A673 (cell line): ENCODE data around the gene C9orf40. TPM values are rescaled to one million over a fixed set of nuclear protein-coding genes. Genes with fewer than 3 reads are reported as not detected.

Source experiments
- BruUV-seq: library from RNA; stranded (reverse); fragments of 400-500 nt; replicated peaks from 2 replicates; lab custom pipeline; 2021; lab: Mats Ljungman, UMichigan
- CTCF ChIA-PET: fragments of 300-600 bp; sonication (Branson Sonifier 250); formaldehyde crosslinking; loops from one replicate; lab custom pipeline; 2022; ENCODE audit warnings: antibody characterized with exemption; lab: Charles Lee
- POLR2A ChIA-PET: fragments of 300-600 bp; sonication (Branson Sonifier 250); formaldehyde crosslinking; loops from one replicate; lab custom pipeline; 2022; ENCODE audit warnings: antibody characterized with exemption; ENCODE audit not compliant: low non-redundant PET; lab: Charles Lee
- DNase-seq: peaks from one replicate; pipeline ENCODE4 v3.0.0-alpha.2; 2015; ENCODE audit warnings: low spot score
- H3K27ac ChIP-seq: fragments of 200-600 bp; sonication (generic); 2 replicates; pipeline ENCODE4 v1.5.1; 2016; ENCODE audit warnings: mixed run types, low read depth, mild to moderate bottlenecking, mixed read lengths, antibody characterized with exemption, low read length; ENCODE audit not compliant: poor library complexity, severe bottlenecking
- H3K27me3 ChIP-seq: fragments of 200-600 bp; sonication (generic); replicated peaks from 2 replicates; pipeline ENCODE4 v1.6.1; 2017; ENCODE audit warnings: mixed run types, low read depth, mild to moderate bottlenecking, mixed read lengths, antibody characterized with exemption, low read length; ENCODE audit not compliant: insufficient read depth, poor library complexity
- H3K36me3 ChIP-seq: fragments of 200-600 bp; sonication (generic); 2 replicates; pipeline ENCODE4 v1.6.1; 2016; ENCODE audit warnings: mixed run types, mild to moderate bottlenecking, mixed read lengths, antibody characterized with exemption, low read length; ENCODE audit not compliant: insufficient read depth, poor library complexity, severe bottlenecking
- H3K4me1 ChIP-seq: fragments of 200-600 bp; sonication (generic); 2 replicates; pipeline ENCODE4 v1.6.1; 2017; ENCODE audit warnings: mixed run types, mild to moderate bottlenecking, mixed read lengths, antibody characterized with exemption, low read length; ENCODE audit not compliant: insufficient read depth, poor library complexity, severe bottlenecking
- H3K4me3 ChIP-seq: fragments of 200-600 bp; sonication (generic); 2 replicates; pipeline ENCODE4 v1.5.1; 2016; ENCODE audit warnings: low read depth, mixed run types, mild to moderate bottlenecking, mixed read lengths, low read length; ENCODE audit not compliant: poor library complexity, severe bottlenecking
- H3K9me3 ChIP-seq: fragments of 200-600 bp; sonication (generic); 2 replicates; pipeline ENCODE4 v1.6.1; 2016; ENCODE audit warnings: mixed run types, low read depth, mild to moderate bottlenecking, mixed read lengths, antibody characterized with exemption, low read length; ENCODE audit not compliant: poor library complexity, severe bottlenecking
- EZH2 ChIP-seq: fragments of 200-600 bp; sonication (generic); IDR thresholded peaks from 2 replicates; pipeline ENCODE4 v1.6.1; 2017; ENCODE audit warnings: borderline replicate concordance, low read depth, mild to moderate bottlenecking, mixed read lengths, antibody characterized with exemption, low read length; ENCODE audit not compliant: poor library complexity, severe bottlenecking
- intact Hi-C: fragments of 100-400 bp; cut with micrococcal nuclease; formaldehyde crosslinking; loops from one replicate; pipeline ENCODE4 v1.10.0; 2022; ENCODE audit not compliant: unreplicated experiment
- total RNA-seq: library from RNA; stranded (reverse); gene quantifications from 2 replicates; pipeline ENCODE4 v1.2.3, GENCODE V29; 2021
- TF ChIP-seq, protein P1 (sequence below): fragments of 300-800, 200-600 bp; sonication (generic); conservative IDR thresholded peaks from 2 replicates; pipeline ENCODE4 v1.5.1; 2017; ENCODE audit warnings: low read depth, mild to moderate bottlenecking, antibody characterized with exemption, low read length, moderate library complexity, mixed read lengths

C9orf40 gene
- total RNA-seq, 1 experiment from 2014 or later: 16.8 TPM

DNA sequence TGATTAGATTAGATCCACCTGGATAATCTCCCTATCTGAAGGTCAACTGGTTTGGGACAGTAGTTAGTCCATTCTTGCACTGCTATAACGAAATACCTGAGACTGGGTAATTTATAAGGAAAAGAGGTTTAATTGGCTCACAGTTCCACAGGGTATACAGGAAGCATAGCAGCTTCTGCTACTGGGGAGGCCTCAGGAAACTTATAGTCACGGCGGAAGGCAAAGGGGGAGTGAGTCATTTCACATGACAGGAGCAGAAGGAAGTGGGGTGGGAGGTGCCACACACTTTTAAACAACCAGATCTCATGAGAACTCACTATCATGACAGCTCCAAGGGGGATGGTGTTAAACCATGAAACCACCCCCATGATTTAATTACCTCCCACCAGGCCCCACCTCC is 9.9 kb downstream of the C9orf40 start:
- no peak for TF ChIP-seq EZH2
- TF ChIP-seq, protein P1, sequence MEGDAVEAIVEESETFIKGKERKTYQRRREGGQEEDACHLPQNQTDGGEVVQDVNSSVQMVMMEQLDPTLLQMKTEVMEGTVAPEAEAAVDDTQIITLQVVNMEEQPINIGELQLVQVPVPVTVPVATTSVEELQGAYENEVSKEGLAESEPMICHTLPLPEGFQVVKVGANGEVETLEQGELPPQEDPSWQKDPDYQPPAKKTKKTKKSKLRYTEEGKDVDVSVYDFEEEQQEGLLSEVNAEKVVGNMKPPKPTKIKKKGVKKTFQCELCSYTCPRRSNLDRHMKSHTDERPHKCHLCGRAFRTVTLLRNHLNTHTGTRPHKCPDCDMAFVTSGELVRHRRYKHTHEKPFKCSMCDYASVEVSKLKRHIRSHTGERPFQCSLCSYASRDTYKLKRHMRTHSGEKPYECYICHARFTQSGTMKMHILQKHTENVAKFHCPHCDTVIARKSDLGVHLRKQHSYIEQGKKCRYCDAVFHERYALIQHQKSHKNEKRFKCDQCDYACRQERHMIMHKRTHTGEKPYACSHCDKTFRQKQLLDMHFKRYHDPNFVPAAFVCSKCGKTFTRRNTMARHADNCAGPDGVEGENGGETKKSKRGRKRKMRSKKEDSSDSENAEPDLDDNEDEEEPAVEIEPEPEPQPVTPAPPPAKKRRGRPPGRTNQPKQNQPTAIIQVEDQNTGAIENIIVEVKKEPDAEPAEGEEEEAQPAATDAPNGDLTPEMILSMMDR: no peak
- H3K36me3 ChIP-seq: peaks cover 1% of the 10 kb centered on the region
- BruUV-seq: no TSS peak
- H3K27ac ChIP-seq: no peak overlapping the region
- no peak for DNase-seq
- CTCF ChIA-PET: no interaction called here
- H3K4me1 ChIP-seq: no peaks in the 10 kb centered on the region
- H3K27me3 ChIP-seq: no peaks in the 10 kb centered on the region
- POLR2A ChIA-PET: no interaction called here
- intact Hi-C loops: loop anchor here (10.0 kb wide), 1 partner anchor 142 kb away; the partner anchor contains the start of genes NMRK1 and OSTF1
- no peaks in the 10 kb centered on the region for H3K9me3 ChIP-seq
- no peak overlapping the region for H3K4me3 ChIP-seq

DNA sequence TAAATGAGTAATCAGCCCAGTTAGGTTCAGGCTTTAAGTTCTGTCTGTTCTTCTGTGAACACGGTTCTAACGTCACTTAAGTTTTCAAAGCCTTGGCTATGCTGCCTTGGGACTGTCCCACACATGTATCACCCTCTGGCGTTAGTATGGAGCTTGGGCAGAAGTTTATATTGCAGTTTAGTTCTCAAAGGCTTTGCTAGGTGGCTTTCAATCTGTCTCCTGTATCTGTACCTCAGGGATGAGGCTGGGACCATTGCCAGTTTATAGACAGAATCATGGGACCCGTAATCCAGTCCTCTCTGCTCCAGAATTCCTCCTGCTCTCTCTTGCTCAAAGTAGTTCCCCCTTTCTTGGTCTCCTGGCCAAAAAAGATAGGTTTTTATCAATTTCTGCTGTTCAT is 12.1 kb downstream of the C9orf40 start:
- no peaks in the 10 kb centered on the region for H3K36me3 ChIP-seq
- intact Hi-C loops: loop anchor here (10.0 kb wide), 1 partner anchor 144 kb away; the partner anchor contains the start of genes NMRK1 and OSTF1
- no peak overlapping the region for H3K4me3 ChIP-seq
- H3K27ac ChIP-seq: no peak overlapping the region
- H3K4me1 ChIP-seq: no peaks in the 10 kb centered on the region
- POLR2A ChIA-PET: no interaction called here
- H3K27me3 ChIP-seq: no peaks in the 10 kb centered on the region
- no peaks in the 10 kb centered on the region for H3K9me3 ChIP-seq
- DNase-seq: peak; percentile 49
- TF ChIP-seq, protein P1: peak; percentile 29; the same call in 1 of the 2 replicates
- no peak for TF ChIP-seq EZH2
- BruUV-seq: no TSS peak
- CTCF ChIA-PET: no interaction called here

DNA sequence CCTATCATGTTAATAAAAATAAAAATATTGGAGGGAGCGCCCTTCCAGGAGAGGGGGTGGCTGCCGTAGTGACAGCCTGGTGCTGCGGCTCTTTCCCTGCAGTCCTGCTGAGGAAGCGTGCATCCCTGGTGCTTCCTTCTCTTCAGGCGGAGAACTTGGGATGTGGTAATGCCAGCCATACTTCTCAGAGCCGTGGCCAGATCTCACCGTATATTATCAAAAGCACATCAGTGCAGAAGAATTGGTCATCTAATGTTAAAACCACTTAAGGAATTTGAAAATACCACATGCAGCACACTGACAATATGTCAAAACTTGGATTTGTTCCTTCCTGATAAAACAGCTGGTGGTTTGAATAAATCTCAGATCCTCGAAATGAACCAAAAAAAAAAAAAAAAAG is 17.7 kb downstream of the C9orf40 start:
- Histone ChIP-seq H3K27ac (no peak overlapping the region), H3K36me3 (no peaks in the 10 kb centered on the region), H3K4me3 (no peak overlapping the region), H3K4me1 (no peaks in the 10 kb centered on the region), H3K27me3 (no peaks in the 10 kb centered on the region), H3K9me3 (no peaks in the 10 kb centered on the region)
- intact Hi-C loops: no loop called here
- POLR2A ChIA-PET: no interaction called here
- CTCF ChIA-PET: no interaction called here
- TF ChIP-seq EZH2: no peak
- TF ChIP-seq, protein P1: no peak
- no peak for DNase-seq
- no TSS peak for BruUV-seq
